A673 (cell line): ENCODE results near the gene TBC1D22A. TPM values are rescaled to one million over a fixed set of nuclear protein-coding genes. Genes with fewer than 3 reads are reported as not detected.

ENCODE experiments used
- BruUV-seq: library from RNA; stranded (reverse); fragments of 400-500 nt; replicated peaks from 2 replicates; lab custom pipeline; 2021; lab: Mats Ljungman, UMichigan
- CTCF ChIA-PET: fragments of 300-600 bp; sonication (Branson Sonifier 250); formaldehyde crosslinking; loops from one replicate; lab custom pipeline; 2022; ENCODE audit warnings: antibody characterized with exemption; lab: Charles Lee
- POLR2A ChIA-PET: fragments of 300-600 bp; sonication (Branson Sonifier 250); formaldehyde crosslinking; loops from one replicate; lab custom pipeline; 2022; ENCODE audit warnings: antibody characterized with exemption; ENCODE audit not compliant: low non-redundant PET; lab: Charles Lee
- DNase-seq: peaks from one replicate; pipeline ENCODE4 v3.0.0-alpha.2; 2015; ENCODE audit warnings: low spot score
- H3K27ac ChIP-seq: fragments of 200-600 bp; sonication (generic); 2 replicates; pipeline ENCODE4 v1.5.1; 2016; ENCODE audit warnings: mixed run types, low read depth, mild to moderate bottlenecking, mixed read lengths, antibody characterized with exemption, low read length; ENCODE audit not compliant: poor library complexity, severe bottlenecking
- H3K27me3 ChIP-seq: fragments of 200-600 bp; sonication (generic); replicated peaks from 2 replicates; pipeline ENCODE4 v1.6.1; 2017; ENCODE audit warnings: mixed run types, low read depth, mild to moderate bottlenecking, mixed read lengths, antibody characterized with exemption, low read length; ENCODE audit not compliant: insufficient read depth, poor library complexity
- H3K36me3 ChIP-seq: fragments of 200-600 bp; sonication (generic); 2 replicates; pipeline ENCODE4 v1.6.1; 2016; ENCODE audit warnings: mixed run types, mild to moderate bottlenecking, mixed read lengths, antibody characterized with exemption, low read length; ENCODE audit not compliant: insufficient read depth, poor library complexity, severe bottlenecking
- H3K4me1 ChIP-seq: fragments of 200-600 bp; sonication (generic); 2 replicates; pipeline ENCODE4 v1.6.1; 2017; ENCODE audit warnings: mixed run types, mild to moderate bottlenecking, mixed read lengths, antibody characterized with exemption, low read length; ENCODE audit not compliant: insufficient read depth, poor library complexity, severe bottlenecking
- H3K4me3 ChIP-seq: fragments of 200-600 bp; sonication (generic); 2 replicates; pipeline ENCODE4 v1.5.1; 2016; ENCODE audit warnings: low read depth, mixed run types, mild to moderate bottlenecking, mixed read lengths, low read length; ENCODE audit not compliant: poor library complexity, severe bottlenecking
- H3K9me3 ChIP-seq: fragments of 200-600 bp; sonication (generic); 2 replicates; pipeline ENCODE4 v1.6.1; 2016; ENCODE audit warnings: mixed run types, low read depth, mild to moderate bottlenecking, mixed read lengths, antibody characterized with exemption, low read length; ENCODE audit not compliant: poor library complexity, severe bottlenecking
- CTCF ChIP-seq: fragments of 300-800, 200-600 bp; sonication (generic); conservative IDR thresholded peaks from 2 replicates; pipeline ENCODE4 v1.5.1; 2017; ENCODE audit warnings: low read depth, mild to moderate bottlenecking, antibody characterized with exemption, low read length, moderate library complexity, mixed read lengths
- EZH2 ChIP-seq: fragments of 200-600 bp; sonication (generic); IDR thresholded peaks from 2 replicates; pipeline ENCODE4 v1.6.1; 2017; ENCODE audit warnings: borderline replicate concordance, low read depth, mild to moderate bottlenecking, mixed read lengths, antibody characterized with exemption, low read length; ENCODE audit not compliant: poor library complexity, severe bottlenecking
- intact Hi-C: fragments of 100-400 bp; cut with micrococcal nuclease; formaldehyde crosslinking; loops from one replicate; pipeline ENCODE4 v1.10.0; 2022; ENCODE audit not compliant: unreplicated experiment
- total RNA-seq: library from RNA; stranded (reverse); gene quantifications from 2 replicates; pipeline ENCODE4 v1.2.3, GENCODE V29; 2021

Gene TBC1D22A
- total RNA-seq, 1 experiment from 2014 or later, result 22.5 TPM

- Histone ChIP-seq H3K9me3 (no peaks in the 10 kb centered on the region), H3K4me1 (peaks cover 11% of the 10 kb centered on the region), H3K27ac (no peak overlapping the region), H3K27me3 (no peaks in the 10 kb centered on the region), H3K4me3 (no peak overlapping the region), H3K36me3 (no peaks in the 10 kb centered on the region)
- intact Hi-C loops, result no loop called here
- no peak for TF ChIP-seq CTCF
- TF ChIP-seq EZH2, result no peak
- CTCF ChIA-PET, result no interaction called here
- POLR2A ChIA-PET, result no interaction called here
- no peak for DNase-seq
- no TSS peak for BruUV-seq
These were observed 5.3 kb upstream of the TBC1D22A start for GRCh38 chr22:46757104-46757503.

- no TSS peak for BruUV-seq
- DNase-seq, result no peak
- no peak for TF ChIP-seq CTCF
- no peak overlapping the region for H3K4me3 ChIP-seq
- CTCF ChIA-PET, result no interaction called here
- H3K9me3 ChIP-seq, result no peaks in the 10 kb centered on the region
- H3K27me3 ChIP-seq, result no peaks in the 10 kb centered on the region
- H3K4me1 ChIP-seq, result peaks cover 11% of the 10 kb centered on the region
- POLR2A ChIA-PET, result no interaction called here
- H3K36me3 ChIP-seq, result no peaks in the 10 kb centered on the region
- H3K27ac ChIP-seq, result no peak overlapping the region
- intact Hi-C loops, result no loop called here
These were observed 4.3 kb upstream of the TBC1D22A start for GRCh38 chr22:46758121-46758520.

- intact Hi-C loops, result no loop called here
- no peak overlapping the region for H3K27ac ChIP-seq
These were observed 3.6 kb upstream of the TBC1D22A start for GRCh38 chr22:46758867-46759290.

More at GRCh38 chr22:46758867-46759290, 3.6 kb upstream of the TBC1D22A start:
- H3K9me3 ChIP-seq, result no peaks in the 10 kb centered on the region
- H3K27me3 ChIP-seq, result no peaks in the 10 kb centered on the region
- ChIA-PET CTCF (no interaction called here), POLR2A (no interaction called here)
- peak; percentile 74 for DNase-seq
- TF ChIP-seq CTCF (peak; percentile 83), EZH2 (no peak)
- no TSS peak for BruUV-seq
- peaks cover 11% of the 10 kb centered on the region for H3K4me1 ChIP-seq
- H3K36me3 ChIP-seq, result no peaks in the 10 kb centered on the region
- H3K4me3 ChIP-seq, result no peak overlapping the region
